A673 (cell line): ENCODE data around the gene CDC42BPA. TPM values are rescaled to one million over a fixed set of nuclear protein-coding genes. Genes with fewer than 3 reads are reported as not detected.

Source experiments
- BruUV-seq: library from RNA; stranded (reverse); fragments of 400-500 nt; replicated peaks from 2 replicates; lab custom pipeline; 2021; lab: Mats Ljungman, UMichigan
- CTCF ChIA-PET: fragments of 300-600 bp; sonication (Branson Sonifier 250); formaldehyde crosslinking; loops from one replicate; lab custom pipeline; 2022; ENCODE audit warnings: antibody characterized with exemption; lab: Charles Lee
- POLR2A ChIA-PET: fragments of 300-600 bp; sonication (Branson Sonifier 250); formaldehyde crosslinking; loops from one replicate; lab custom pipeline; 2022; ENCODE audit warnings: antibody characterized with exemption; ENCODE audit not compliant: low non-redundant PET; lab: Charles Lee
- DNase-seq: peaks from one replicate; pipeline ENCODE4 v3.0.0-alpha.2; 2015; ENCODE audit warnings: low spot score
- H3K27ac ChIP-seq: fragments of 200-600 bp; sonication (generic); 2 replicates; pipeline ENCODE4 v1.5.1; 2016; ENCODE audit warnings: mixed run types, low read depth, mild to moderate bottlenecking, mixed read lengths, antibody characterized with exemption, low read length; ENCODE audit not compliant: poor library complexity, severe bottlenecking
- H3K27me3 ChIP-seq: fragments of 200-600 bp; sonication (generic); replicated peaks from 2 replicates; pipeline ENCODE4 v1.6.1; 2017; ENCODE audit warnings: mixed run types, low read depth, mild to moderate bottlenecking, mixed read lengths, antibody characterized with exemption, low read length; ENCODE audit not compliant: insufficient read depth, poor library complexity
- H3K36me3 ChIP-seq: fragments of 200-600 bp; sonication (generic); 2 replicates; pipeline ENCODE4 v1.6.1; 2016; ENCODE audit warnings: mixed run types, mild to moderate bottlenecking, mixed read lengths, antibody characterized with exemption, low read length; ENCODE audit not compliant: insufficient read depth, poor library complexity, severe bottlenecking
- H3K4me1 ChIP-seq: fragments of 200-600 bp; sonication (generic); 2 replicates; pipeline ENCODE4 v1.6.1; 2017; ENCODE audit warnings: mixed run types, mild to moderate bottlenecking, mixed read lengths, antibody characterized with exemption, low read length; ENCODE audit not compliant: insufficient read depth, poor library complexity, severe bottlenecking
- H3K4me3 ChIP-seq: fragments of 200-600 bp; sonication (generic); 2 replicates; pipeline ENCODE4 v1.5.1; 2016; ENCODE audit warnings: low read depth, mixed run types, mild to moderate bottlenecking, mixed read lengths, low read length; ENCODE audit not compliant: poor library complexity, severe bottlenecking
- H3K9me3 ChIP-seq: fragments of 200-600 bp; sonication (generic); 2 replicates; pipeline ENCODE4 v1.6.1; 2016; ENCODE audit warnings: mixed run types, low read depth, mild to moderate bottlenecking, mixed read lengths, antibody characterized with exemption, low read length; ENCODE audit not compliant: poor library complexity, severe bottlenecking
- CTCF ChIP-seq: fragments of 300-800, 200-600 bp; sonication (generic); conservative IDR thresholded peaks from 2 replicates; pipeline ENCODE4 v1.5.1; 2017; ENCODE audit warnings: low read depth, mild to moderate bottlenecking, antibody characterized with exemption, low read length, moderate library complexity, mixed read lengths
- EZH2 ChIP-seq: fragments of 200-600 bp; sonication (generic); IDR thresholded peaks from 2 replicates; pipeline ENCODE4 v1.6.1; 2017; ENCODE audit warnings: borderline replicate concordance, low read depth, mild to moderate bottlenecking, mixed read lengths, antibody characterized with exemption, low read length; ENCODE audit not compliant: poor library complexity, severe bottlenecking
- intact Hi-C: fragments of 100-400 bp; cut with micrococcal nuclease; formaldehyde crosslinking; loops from one replicate; pipeline ENCODE4 v1.10.0; 2022; ENCODE audit not compliant: unreplicated experiment
- total RNA-seq: library from RNA; stranded (reverse); gene quantifications from 2 replicates; pipeline ENCODE4 v1.2.3, GENCODE V29; 2021

The CDC42BPA gene
- total RNA-seq, 1 experiment from 2014 or later, result 21.7 TPM

GRCh38 chr1:227317011-227317451, 1.3 kb downstream of the CDC42BPA start:
- ChIA-PET POLR2A (no interaction called here), CTCF (no interaction called here)
- BruUV-seq, result TSS peak; percentile 67

GRCh38 chr1:227316456-227316855, 1.8 kb downstream of the CDC42BPA start:
- Histone ChIP-seq H3K4me1 (peaks cover 11% of the 10 kb centered on the region), H3K36me3 (no peaks in the 10 kb centered on the region), H3K27me3 (peaks cover 19% of the 10 kb centered on the region), H3K27ac (peak overlapping the region; percentile 92), H3K4me3 (peak overlapping the region; percentile 90), H3K9me3 (no peaks in the 10 kb centered on the region)
- no TSS peak for BruUV-seq
- intact Hi-C loops, result loop anchor here (5.0 to 10.0 kb wide), 2 partner anchors 79 to 118 kb away; no protein-coding TSS in a partner anchor
- TF ChIP-seq EZH2 (no peak), CTCF (no peak)
- POLR2A ChIA-PET, result no interaction called here
- CTCF ChIA-PET, result no interaction called here
- DNase-seq, result no peak

More at GRCh38 chr1:227317011-227317451, 1.3 kb downstream of the CDC42BPA start:
- H3K27ac ChIP-seq, result peak overlapping the region; percentile 92
- H3K4me3 ChIP-seq, result peak overlapping the region; percentile 90
- TF ChIP-seq EZH2 (no peak), CTCF (no peak)
- H3K27me3 ChIP-seq, result peaks cover 21% of the 10 kb centered on the region
- H3K9me3 ChIP-seq, result no peaks in the 10 kb centered on the region
- intact Hi-C loops, result loop anchor here (5.0 to 10.0 kb wide), 2 partner anchors 80 to 118 kb away; no protein-coding TSS in a partner anchor
- peaks cover 11% of the 10 kb centered on the region for H3K4me1 ChIP-seq
- no peak for DNase-seq
- H3K36me3 ChIP-seq, result no peaks in the 10 kb centered on the region

- DNase-seq, result peak; percentile 22
- ChIA-PET POLR2A (no interaction called here), CTCF (no interaction called here)
- TF ChIP-seq CTCF (no peak), EZH2 (no peak)
- Histone ChIP-seq H3K9me3 (no peaks in the 10 kb centered on the region), H3K27ac (peak overlapping the region; percentile 92), H3K36me3 (no peaks in the 10 kb centered on the region), H3K27me3 (peaks cover 13% of the 10 kb centered on the region), H3K4me3 (peak overlapping the region; percentile 90), H3K4me1 (peaks cover 11% of the 10 kb centered on the region)
- BruUV-seq, result no TSS peak
- intact Hi-C loops, result loop anchor here (5.0 to 10.0 kb wide), 2 partner anchors 78 to 119 kb away; no protein-coding TSS in a partner anchor
Observed at GRCh38 chr1:227315629-227316346, 2.5 kb downstream of the CDC42BPA start.
